ENCODE results near the gene PIGQ. TPM values are rescaled to one million over a fixed set of nuclear protein-coding genes. Genes with fewer than 3 reads are reported as not detected.
A peak's percentile ranks its signal among the peaks of the same experiment; 100 is the strongest.

Gene PIGQ
- total and polyA plus RNA-seq, 2 of the 13 experiments (the other 11 are each of a cell fraction or from before 2014, with no cell fraction given): 7.7 to 19.7 TPM

- TF ChIP-seq TP53 (CRISPR knock-in tag; conservative IDR thresholded peaks at IDR 0.05): no peak
- no peak for TF ChIP-seq NONO (IDR thresholded peaks at IDR 0.05)
- TF ChIP-seq NONO (CRISPR knock-in tag; conservative IDR thresholded peaks at IDR 0.05): peak; percentile 70
- peak; percentile 35; the same call in 1 of the 2 replicates for TF ChIP-seq ZNF766 (CRISPR knock-in tag; IDR thresholded peaks at IDR 0.05; ENCODE audit: borderline replicate concordance)
- no peak for TF ChIP-seq ZNF567 (CRISPR knock-in tag; IDR thresholded peaks at IDR 0.05; ENCODE audit: borderline replicate concordance)
- no peak for TF ChIP-seq ATF3 (CRISPR knock-in tag; IDR thresholded peaks at IDR 0.05)
- TF ChIP-seq NR0B2 (CRISPR knock-in tag; IDR thresholded peaks at IDR 0.05): peak; percentile 47; the same call in 1 of the 2 replicates
- no peak for TF ChIP-seq ZSCAN31 (CRISPR knock-in tag; IDR thresholded peaks at IDR 0.05; ENCODE audit: low read depth)
- TF ChIP-seq NFAT5 (CRISPR knock-in tag; IDR thresholded peaks at IDR 0.05): no peak
- no peak for TF ChIP-seq ZNF550 (CRISPR knock-in tag; IDR thresholded peaks at IDR 0.05; ENCODE audit: borderline replicate concordance)
- TF ChIP-seq ZBTB37 (CRISPR knock-in tag; IDR thresholded peaks at IDR 0.05): no peak
- no peak for TF ChIP-seq SOX5 (CRISPR knock-in tag; IDR thresholded peaks at IDR 0.05; ENCODE audit: borderline replicate concordance)
- TF ChIP-seq CERS6 (CRISPR knock-in tag; IDR thresholded peaks at IDR 0.05): no peak
- TF ChIP-seq SNAPC5 (CRISPR knock-in tag; IDR thresholded peaks at IDR 0.05; ENCODE audit: borderline replicate concordance): no peak
- TF ChIP-seq BRCA1 (CRISPR knock-in tag; IDR thresholded peaks at IDR 0.05): no peak
- no peak for TF ChIP-seq ZNF580 (CRISPR knock-in tag; IDR thresholded peaks at IDR 0.05; ENCODE audit: borderline replicate concordance, low read depth)
- no peak for TF ChIP-seq ZNF564 (CRISPR knock-in tag; IDR thresholded peaks at IDR 0.05)
- TF ChIP-seq KLF12 (CRISPR knock-in tag; IDR thresholded peaks at IDR 0.05; ENCODE audit: borderline replicate concordance): peak; percentile 87; the same call in 1 of the 2 replicates
- TF ChIP-seq MAF1 (CRISPR knock-in tag; IDR thresholded peaks at IDR 0.05; ENCODE audit: borderline replicate concordance): no peak
- TF ChIP-seq HNRNPL (IDR thresholded peaks at IDR 0.05; ENCODE audit: low read depth, low read length): peak; percentile 84
Observed at GRCh38 chr16:578870-579405, 9.2 kb downstream of the PIGQ start (continued).

All from HepG2 (cell line).